HG02678 (cell line): ENCODE measurements around the gene C12orf60.

Source experiments
- ATAC-seq: cut with Tn5 transposase; IDR thresholded peaks from one replicate; pipeline ENCODE4 v1.9.1; 2021; ENCODE audit warnings: mild to moderate bottlenecking, moderate library complexity; ENCODE audit not compliant: unreplicated experiment

The C12orf60 gene

DNA sequence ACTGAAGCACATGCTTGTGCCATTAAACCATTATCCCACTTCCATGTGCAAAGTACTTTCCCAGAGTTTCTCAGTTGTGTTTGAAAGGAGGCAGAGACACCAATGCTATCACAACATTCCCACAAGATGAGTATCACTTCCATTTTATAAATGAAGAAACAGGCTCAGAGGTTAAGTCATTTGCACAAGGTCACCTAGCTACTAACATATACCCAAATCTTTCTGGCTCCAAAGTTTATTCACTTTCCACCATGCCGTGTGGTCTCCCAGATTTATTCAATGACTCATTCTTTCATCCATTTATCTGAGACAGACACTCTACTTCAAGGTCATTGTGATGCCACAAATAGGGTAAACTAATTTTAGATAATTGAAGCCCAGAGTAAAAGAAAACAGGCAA is 30.5 kb downstream of the C12orf60 start:
- no peak for ATAC-seq

DNA sequence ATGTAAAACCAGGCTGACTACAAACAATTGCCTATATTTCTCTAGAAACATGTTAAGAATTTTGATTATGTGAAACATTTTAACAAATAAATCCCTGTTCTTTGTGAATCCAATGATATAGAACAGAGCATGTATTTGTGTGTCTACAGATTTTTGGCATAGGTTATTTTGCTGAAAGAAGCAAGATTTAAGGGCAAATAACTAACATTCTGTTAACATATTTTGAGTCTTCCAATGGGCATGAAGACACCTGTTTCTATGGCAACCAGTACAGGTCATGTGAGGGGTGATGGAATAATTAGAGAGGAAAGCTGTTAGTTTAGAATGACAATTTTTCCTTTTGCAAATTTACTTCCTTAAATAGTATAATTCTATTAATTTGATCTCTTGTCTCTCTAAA is 31.0 kb downstream of the C12orf60 start:
- no peak for ATAC-seq

DNA sequence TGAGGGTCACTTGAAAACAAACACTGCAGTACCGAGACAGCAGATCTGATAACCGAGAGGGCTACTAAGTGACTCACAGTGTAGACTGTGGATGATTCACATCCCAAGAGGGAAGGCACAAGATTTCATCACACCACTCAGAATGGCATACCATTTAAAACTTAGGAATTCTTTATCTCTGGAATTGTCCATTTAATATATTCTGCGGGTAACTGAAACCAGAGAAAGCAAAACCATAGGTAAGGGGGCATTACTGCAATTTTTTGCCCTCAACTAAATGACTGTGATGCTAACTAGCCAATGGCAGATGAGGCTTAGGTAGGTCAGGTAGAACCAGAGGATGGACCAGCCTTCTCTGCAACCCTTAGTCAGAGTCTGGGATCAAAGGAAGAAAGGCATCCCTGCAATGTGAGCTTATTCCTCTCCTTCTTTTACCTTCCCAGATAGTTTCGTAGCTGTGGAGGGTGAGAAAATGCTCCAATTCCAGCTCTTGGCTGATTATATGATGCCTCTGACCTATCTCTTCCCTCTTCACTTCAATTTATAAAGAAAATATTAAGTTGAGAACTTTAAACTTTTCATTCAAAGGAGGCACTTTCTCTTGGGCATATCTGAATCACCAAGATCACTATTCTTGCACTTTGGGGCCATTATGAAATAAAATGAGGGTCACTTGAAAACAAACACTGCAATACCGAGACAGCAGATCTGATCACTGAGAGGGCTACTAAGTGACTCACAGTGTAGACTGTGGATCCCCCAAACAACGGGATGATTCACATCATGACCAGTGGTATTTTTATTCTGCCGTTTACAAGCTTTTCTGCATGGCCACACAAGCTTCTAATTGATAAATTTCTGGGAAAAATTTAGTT is 33.1 kb downstream of the C12orf60 start:
- no peak for ATAC-seq

DNA sequence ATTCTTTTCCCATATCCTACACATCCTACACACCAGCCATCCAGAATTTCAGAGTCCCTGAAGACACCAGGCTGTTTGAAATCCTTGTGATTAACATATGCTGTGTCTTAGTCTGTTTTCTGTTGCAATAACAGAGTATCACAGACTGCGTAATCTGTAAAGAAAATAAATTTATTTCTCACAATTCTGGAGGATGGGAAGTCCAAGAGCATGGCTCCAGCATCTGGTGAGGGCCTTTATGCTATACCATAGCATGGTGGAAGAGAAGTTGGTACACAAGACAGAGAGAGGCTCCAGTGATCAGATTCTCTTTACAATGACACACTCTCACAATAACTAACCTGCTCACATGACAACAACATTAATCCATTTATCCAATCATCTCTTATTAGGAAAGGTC is 35.8 kb downstream of the C12orf60 start:
- ATAC-seq: no peak

DNA sequence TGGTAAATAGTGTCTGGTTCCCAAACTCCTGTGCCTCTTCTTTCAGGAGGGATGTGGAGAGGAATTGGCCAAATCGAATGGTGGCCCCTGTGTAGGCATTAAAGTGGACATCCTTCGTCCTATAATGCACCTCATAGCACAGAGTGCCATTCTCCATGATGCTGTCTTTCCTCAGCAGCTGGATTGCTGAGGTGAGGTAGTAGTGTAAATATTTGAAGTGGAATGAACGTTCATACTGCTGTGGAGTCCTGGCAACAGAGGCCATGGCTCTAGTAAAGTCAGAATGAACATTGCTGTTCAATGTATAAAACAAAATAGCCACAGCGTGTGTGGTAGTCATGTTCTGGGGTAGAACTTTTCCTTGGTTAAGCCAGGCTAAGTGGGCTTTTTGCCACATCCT is 37.1 kb downstream of the C12orf60 start:
- no peak for ATAC-seq

DNA sequence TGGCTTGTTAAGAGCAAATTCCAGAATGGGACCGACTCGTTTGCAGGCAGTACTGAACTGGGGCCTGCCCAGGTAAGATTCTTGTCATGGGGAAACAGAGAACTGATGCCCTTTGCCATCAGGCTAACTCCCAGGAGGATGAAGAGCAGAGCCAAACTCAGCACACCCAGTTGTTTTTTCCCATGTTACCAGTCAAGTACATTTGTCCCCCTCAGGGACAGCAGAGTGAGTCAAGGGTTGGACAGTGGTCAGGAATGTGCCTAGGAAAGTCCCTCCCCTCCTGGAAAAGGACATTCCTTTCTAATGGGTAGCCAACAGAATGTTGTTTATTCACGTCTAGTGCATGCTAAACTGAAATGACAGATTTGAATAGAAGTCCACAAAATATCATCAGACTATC is 38.3 kb downstream of the C12orf60 start:
- no peak for ATAC-seq

DNA sequence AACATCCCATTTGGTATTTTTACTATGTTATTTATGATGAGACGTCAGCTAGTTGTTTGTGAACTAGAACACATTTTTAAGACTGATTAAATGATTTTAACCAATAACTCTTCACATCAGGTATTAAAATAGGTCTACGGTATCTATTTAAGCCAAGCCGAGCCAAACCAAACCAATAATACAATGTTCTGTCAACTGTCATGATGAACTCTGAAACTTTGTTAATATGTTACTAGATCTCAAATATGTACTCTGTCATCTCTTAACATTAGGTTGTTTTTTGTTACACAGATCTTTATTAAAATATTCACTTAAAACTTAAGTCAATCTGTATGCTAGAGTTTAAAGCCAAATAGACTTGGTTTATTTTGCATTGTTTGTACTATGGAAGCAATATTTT is 38.8 kb downstream of the C12orf60 start:
- no peak for ATAC-seq

DNA sequence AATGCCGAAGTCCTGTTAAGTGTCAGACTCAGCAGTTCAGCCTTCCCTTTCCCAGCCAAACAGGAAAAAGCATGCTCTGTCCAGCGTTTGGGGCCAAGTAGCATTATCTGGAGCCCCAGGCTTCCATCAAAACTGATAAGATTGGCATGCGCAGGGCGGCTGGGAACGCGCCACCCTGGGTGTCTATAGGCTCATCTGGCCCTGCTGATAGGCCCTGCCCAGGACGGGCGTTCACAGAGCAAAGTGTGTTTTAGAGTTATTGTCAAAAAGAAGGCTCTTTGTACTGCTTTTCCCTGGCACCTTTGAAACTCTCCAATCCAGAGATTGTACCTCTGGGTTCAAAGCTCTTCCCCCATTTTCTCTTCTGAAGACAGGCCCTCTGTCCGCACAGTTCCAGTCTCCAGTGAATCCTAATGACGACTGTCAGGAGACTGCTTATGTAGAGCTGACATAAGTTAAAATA is 40.0 kb downstream of the C12orf60 start, which contains the start of gene ART4:
Gene ART4, minus strand, starts transcription at position 102 of the 463 bp plus-strand sequence. CDS start 413 bp downstream, outside the sequence.
- no peak for ATAC-seq

DNA sequence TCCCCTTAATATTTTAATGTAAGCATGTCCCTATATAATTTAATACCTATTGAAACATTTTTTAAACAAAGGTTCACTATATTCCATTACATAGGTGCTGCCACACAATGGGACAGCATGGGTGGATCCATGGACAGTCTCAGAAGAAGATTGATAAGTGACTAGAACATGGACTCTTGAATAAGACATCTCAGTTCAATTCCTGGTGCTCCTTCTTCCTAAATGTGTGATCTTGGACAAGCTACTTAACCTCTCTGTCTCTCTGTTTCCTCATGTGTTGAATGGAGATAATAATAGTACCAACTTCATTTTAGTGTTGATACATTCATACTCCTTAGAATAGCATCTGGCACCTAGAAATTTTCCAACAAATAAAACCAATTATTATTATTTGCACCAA is 40.9 kb downstream of the C12orf60 start:
- ATAC-seq: no peak

DNA sequence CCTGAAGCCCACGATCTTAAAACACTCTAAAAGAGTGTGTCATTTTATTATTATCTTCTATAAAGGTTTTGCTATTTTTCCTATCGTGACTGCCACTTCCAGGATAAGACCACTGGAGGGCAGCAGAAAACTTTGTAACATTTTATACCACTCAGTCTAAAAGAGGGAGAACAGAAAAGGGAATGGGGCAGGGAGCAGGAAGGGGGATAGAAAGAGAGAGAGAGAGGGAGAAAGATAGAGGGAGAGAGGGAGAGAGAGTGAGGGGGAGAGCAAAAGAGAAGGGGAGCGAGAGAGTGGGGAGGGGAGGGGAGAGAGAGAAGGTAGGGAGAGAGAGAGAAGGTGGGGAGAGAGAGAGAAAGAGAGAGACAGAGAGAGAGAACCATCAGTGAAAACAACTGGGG is 41.9 kb downstream of the C12orf60 start:
- no peak for ATAC-seq

DNA sequence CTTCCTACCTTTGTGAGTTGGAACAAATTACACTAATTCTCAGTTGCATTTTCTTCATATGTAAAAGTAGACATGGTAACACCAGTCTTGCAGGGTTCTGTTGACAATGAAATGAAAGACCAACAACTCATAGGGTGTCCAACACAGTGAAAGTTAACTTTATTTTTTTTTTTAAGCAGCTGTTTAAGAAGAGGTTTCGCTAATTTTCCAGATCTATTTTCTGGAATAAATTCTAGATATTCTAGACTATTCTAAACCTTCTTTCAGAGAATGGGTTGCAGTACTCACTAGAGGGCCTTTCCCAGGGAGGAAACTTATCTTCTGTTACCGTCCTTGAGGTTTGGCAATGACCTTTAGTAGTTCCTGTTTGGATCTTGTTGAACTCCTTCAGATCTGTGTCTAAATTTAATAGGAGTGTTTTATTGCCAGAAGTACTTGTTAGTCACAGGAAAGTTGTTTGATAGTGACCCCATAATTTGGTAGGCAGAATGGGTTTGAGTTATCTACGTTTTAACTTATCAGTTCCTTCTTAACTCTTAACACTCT is 42.6 kb downstream of the C12orf60 start:
- no peak for ATAC-seq

DNA sequence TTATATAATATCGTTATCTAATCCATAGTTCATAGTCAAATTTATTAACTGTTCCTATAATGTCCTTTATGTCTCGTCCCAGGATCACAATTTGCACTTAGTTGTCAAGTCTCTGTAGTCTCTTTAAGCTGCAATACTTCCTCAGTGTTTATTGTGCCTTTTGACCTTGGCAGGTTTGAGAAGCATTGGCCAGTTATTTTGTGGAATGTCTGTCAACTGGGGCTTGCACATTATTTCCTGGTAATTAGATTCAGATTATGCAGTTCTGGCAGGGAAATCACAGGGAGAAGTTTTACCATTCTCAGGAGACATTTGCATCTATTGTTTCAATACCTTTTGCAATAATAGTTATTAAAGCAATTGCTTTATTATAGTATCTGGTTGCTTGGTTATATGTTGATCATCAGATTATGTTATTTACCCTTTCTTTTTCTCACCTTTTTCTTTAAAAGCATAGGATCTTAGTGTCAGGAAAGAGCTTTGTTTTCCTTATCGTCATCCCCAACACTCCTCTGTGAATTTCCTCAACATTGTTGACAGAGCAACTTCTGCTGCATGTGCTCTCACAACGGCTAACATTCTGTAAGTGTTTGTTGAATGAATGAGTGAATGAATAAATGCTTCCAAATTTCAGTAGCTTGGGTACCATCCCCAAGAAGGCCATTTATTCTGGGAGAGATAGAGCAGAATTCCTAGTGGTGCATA is 43.6 kb downstream of the C12orf60 start:
- no peak for ATAC-seq

DNA sequence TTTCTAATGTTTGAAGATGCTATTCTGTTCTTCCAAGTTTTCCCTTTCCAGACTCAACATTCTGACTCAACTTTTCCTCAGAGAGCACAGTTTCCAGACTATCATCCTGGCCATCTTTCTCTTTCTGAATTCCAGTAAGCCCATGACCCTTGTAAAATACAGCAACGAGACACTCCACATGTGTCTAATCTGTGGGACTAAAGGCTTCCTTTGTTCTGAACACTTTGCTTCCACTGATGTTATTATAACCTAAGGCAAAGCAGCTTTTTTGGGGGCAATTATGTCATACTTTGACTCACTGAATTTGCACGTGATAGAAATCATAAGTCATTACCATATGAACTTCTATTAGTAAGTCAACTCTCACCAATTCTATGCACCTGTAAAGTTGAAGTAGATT is 46.2 kb downstream of the C12orf60 start:
- no peak for ATAC-seq

DNA sequence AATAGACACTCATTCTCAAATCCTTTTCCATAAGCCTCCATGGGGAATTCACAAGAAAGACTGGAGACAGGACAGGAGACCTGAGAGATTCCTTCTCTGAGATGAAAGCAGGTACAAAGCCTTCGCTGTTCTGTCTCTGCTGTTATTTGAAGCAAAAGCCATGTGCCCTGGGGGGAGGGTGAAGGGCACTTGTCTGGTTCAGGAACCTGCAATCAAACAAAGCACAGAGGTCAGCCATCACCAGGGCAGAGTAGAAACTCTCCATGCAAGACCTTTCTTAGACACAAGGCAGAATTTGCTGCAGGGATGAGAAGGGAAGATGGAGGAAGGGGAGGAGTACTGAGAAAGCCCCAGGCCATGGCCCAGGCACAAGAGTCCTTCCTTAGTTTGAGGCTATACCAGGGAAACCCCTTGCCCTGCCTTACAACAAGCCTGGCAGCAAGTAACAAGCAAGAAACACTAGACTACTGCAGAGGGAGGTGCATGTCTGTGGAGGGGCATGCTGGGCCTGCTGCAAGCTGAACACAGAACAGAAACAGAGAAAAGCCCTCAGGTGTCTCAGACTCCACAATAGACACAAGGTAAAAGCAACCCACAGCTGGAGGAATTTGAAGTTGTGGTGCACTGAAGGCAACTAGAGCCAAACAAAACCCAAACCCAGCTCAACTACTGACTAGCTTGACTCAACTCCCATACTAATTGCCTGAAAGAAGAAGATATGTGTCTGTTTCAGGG is 47.6 kb downstream of the C12orf60 start:
- peak; percentile 66 for ATAC-seq

DNA sequence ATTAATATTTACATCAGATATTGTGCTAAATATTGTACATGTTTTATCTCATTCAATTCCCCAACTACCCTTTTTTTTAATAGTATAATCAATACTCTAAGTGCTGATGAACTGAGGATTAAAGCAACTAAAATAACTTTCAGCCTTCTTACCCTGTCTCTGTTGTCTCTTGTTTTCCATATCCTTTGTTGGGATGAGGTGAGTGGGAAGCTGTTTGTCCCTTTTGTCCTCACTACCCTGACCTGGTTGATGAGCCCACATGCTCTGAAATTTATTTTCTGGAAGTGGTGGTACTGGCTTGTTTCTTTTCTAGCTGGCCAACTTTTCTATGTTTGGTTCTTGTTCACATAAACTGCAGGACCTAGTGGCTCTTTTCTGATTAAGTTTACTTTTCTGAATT is 49.4 kb downstream of the C12orf60 start:
- no peak for ATAC-seq

DNA sequence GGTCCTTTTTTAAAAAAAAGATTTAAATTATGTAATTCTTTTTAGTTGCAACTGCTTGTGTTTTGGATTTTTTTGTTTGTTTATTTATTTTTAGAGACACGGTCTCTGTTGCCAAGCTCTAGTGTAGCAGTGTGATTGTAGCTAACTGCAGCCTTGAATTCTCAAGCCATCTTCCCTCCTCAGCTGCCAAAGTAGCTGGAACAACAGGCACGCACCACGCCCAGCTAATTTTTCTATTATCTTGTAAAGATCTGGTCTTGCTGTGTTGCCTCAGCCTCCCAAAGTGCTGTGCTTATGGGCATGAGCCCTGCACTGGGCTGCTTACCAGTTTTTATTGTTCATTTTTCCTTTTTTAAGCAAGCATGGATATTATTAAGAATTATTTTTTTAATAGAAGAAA is 50.5 kb downstream of the C12orf60 start:
- no peak for ATAC-seq

DNA sequence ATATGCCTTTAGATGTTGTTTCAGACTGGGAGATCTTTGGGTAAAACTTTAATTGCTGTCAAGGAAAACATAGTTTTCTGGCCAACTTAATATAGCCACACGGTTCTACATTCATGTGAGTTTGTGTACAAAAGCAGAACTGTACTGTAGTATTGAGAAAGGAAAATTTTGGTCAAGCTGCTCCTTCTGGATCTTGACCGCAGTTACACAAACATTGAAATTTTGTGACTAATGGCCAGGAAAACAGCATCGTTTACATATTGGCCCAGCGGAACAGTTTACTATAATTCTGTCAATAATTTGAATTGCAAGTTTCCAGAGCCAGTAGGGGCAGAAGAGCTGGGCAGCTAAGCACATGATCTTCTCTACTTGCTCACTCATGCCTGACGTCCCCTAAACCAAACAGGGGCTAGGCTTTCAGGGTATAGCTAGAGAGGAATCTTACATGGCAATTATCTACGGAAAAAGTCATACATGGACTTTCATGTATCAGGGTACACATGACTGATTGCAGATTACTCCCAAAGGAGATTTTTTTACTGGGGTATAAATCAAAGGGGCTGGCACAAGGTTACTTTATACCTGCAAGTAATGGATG is 51.2 kb downstream of the C12orf60 start:
- ATAC-seq: no peak

DNA sequence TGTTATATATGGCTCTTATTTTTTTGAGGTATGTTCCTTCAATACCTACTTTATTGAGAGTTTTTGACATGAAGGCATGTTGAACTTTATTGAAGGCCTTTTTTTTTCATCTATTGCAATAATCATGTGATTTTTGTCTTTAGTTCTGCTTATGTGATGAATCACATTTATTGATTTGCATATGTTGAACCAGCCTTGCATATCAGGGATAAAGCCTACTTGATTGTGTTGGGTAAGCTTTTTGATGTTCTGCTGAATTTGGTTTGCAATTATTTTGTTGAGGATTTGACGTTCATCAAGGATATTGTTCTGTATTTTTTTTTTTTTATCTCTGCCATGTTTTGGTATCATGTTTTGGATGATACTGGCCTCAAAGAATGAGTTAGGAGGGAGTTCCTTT is 55.0 kb downstream of the C12orf60 start:
- ATAC-seq: no peak

DNA sequence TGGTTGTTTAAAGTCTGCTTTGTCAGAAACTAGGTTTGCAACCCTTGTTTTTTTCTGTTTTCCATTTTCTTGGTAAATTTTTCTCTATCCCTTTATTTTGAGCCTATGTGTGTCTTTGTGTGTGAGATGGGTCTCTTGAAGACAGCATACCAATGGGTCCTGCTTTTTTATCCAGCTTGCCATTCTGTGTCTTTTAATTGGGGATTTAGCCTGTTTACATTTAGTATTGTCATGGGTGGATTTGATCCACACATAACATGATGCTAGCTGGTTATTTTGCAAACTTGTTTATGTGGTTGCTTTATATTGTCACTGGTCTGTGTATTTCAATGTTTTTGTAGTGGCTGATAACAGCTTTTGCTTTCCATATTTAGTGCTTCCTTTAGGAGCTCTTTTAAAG is 57.0 kb downstream of the C12orf60 start:
- ATAC-seq: no peak

DNA sequence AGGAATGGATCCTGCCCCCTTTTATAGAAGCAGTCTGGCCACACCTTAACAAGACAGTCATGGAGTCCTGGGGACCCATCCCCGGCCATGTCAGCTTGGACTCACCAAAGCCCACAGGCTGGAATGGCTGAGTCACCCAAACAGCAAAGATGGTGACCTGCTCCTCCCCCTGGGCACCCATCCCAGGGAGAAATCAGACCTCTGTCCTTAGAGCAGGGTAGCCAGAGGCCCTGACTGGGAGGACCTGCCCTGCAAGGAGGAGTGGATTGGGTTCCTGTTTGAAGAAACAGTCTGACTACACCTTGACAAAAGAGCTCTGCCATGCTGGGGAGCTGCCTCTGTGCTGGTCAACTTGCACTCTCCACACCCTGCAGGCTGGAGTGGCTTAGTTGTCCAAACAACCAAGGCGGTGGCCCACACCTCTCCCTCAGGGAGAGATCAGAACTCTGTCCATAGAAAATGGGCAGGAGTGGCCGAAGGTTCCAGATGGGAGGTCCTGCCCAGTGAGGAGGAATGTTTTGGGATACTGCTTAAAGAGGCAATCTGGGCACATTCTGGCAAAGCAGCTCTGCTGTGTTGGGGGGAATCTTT is 65.5 kb downstream of the C12orf60 start:
- ATAC-seq: no peak
